Stimulated activated CD8-positive, alpha-beta memory T cell treated with anti-CD3 and anti-CD28 coated beads, Interleukin-12 subunit alpha, Interleukin-12 subunit beta, amount 100 ng/mL, for 4 hours (primary cell): ENCODE measurements around the gene NEGR1.

ENCODE experiments used
- DNase-seq: peaks from one replicate; pipeline ENCODE4 v3.0.0-alpha.2; 2020; ENCODE audit warnings: low read depth

NEGR1 gene

DNA sequence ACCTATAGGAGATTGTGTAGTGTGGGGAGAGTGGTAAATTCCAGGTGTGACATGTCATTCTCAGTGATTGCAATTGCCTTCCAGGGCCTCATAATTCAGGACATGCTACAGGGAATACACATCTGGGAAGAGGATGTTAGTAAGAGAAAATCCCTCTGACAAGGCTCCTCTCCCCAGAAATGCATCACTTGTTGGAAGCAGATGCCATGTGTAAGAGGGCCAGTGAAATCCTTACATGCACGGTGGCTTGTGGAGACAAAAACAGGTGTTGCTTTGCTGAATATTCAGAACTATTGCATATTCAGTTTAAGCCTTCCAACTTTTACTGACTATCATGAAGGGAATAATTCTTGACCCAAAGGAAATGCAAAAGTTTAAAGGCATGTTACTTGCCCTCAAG lies 503.4 kb downstream of the NEGR1 start:
- no peak for DNase-seq

DNA sequence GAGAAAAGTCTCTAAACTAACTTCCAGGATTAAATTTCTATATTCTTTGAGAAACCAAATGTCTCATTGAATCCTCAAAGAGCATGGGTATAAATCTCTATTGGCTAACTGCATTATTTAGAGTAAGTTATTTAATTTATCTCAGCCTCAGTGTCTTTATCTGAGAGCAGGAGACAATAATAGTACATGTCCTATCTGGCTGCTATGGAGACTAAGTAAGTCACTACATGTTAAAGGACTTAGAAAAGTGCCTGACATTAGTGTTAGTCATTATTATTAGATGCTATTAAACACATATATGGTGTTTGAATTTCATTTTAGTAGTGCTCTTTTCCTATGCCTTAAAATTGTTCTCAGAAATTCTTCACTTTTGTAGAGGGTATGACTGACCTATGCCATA lies 505.2 kb downstream of the NEGR1 start:
- DNase-seq, result no peak

DNA sequence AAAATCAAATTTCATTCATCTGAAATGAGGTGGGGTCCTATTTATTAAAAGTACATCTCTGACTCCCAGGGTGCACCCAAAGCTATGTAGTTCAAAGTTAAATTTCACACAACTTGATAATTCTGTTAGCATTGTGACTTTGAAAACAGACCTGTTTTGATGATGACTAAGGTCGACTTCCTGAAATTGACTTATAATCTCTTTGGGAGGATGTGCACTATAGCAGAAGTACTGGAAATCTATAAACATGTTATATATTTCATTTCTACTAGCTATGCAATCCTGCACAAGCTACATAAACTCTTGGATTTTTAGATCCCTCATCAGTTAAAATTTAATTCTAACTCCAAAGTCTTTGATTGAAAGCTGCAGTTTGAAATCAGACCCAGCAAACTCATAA lies 507.6 kb downstream of the NEGR1 start:
- DNase-seq, result no peak

DNA sequence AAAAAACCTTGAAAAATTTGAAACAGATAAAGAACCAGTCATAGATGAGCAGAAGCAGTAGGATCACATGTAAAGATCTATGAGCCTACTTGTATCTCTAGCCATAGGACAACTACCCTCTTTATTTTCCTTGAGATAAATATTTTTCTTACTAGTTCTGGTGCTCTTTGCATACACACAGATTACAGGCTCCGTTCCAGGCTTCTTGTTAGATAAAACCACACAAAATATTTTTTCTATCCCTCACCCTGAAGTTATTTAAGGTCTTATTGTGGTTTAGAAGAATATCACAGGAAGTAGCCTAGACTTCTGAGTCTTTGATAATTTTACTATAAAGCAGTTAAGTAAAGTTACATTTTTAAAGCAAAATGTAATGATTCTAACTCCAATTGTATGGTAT lies 512.2 kb downstream of the NEGR1 start:
- no peak for DNase-seq

DNA sequence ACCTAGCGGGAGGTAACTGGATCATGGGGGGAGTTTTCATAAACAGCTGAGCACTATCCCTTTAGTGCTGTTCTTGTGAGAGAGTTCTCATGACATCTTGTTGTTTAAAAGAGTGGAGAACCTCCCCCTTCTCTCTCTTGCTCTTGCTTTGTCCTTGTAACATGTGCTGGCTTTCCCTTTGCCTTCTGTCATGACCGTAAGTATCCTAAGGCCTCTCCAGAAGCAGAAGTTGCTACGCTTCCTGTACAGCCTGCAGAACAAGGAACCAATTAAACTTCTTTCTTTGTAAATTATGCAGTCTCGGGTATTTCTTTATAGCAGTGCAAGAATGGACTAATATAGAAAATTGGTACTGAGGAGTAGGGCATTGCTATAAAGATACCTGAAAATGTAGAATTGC lies 515.6 kb downstream of the NEGR1 start:
- no peak for DNase-seq

DNA sequence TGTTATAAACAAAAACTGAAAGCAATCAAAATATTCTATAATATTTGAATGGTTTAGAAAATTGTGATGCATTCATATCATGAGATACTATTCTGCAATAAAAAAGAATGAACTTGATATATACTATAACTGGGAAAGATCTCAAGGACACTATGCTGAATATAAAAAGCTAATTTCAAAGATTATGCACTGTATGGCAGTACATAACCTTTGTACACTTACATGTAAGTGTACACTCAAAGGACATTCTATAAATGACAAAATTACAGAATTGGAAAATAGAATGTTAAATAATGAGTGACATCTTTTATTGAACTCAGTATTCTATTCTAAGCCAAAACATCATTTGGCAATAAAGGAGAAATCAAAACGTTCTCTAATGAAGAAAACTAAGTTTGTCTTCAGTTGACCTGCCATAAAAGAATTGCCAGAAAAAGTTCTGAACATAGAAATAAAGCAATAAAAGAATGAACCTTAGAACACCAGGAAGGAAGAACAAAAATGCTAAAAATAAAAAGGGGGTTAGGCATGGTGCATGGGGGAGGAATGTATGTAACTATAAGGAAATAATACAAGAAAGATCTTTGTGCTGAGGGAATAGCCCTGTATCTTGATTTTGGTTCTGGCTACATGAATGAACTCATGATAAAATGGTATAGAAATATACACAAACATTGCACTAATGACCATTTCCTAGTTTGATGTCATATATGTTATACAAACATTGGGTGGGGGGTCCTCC lies 519.7 kb downstream of the NEGR1 start:
- no peak for DNase-seq

DNA sequence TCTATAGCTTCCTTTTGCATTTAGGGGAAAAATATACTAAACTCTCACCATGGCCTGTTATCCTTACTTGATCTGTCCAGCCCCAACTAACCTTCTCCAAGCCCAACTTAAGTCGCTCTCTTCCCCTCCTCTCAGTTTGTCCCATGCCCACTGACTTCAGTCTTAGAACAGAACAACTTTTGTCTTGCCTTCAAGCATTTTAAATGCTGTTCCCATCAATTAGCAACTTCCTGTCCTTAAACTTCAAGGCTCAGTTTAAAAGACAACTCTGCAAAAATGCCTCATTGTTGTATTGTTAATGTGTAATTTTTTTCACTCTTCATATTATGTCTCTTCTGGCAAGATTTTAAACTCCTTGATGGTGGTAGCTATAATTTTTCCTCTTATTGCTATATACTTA lies 526.9 kb downstream of the NEGR1 start:
- DNase-seq, result no peak

DNA sequence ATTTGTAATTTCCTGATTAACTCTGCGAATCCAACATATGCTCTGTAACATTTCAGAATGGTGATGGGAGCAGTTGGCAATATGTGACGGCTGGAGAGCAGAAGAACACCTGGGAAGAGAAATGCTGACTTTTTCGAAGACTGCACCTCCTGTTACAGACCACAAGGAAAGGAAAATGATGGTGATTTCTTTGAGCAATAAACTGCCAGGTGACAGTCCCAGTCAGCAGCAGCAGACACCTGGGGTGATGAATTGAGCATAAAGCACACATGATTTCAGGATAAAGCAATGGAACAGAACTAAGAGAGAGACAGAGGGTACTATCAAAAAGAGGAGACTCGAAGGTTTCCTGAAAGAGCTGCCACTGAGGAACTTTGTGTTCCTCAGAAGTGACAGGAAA lies 528.6 kb downstream of the NEGR1 start:
- DNase-seq, result no peak

DNA sequence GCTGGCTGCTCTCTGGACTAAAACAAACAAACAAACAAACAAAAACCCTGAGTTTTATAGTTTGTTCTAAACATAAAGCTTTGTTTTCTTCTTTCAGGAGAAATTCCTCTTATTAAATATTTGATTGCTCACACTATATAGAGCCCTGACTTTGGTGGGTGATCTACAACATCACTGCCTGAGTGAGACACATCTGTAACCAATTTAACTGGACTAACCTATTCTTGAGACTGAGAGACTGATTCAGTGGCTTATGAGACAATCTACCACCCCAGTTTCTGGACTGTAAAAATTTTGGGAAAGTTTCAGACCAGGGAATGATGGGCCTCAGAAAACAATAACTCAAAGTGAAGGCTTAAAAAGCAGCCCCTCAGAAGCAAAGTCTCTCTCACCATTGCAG lies 537.0 kb downstream of the NEGR1 start:
- DNase-seq, result no peak

DNA sequence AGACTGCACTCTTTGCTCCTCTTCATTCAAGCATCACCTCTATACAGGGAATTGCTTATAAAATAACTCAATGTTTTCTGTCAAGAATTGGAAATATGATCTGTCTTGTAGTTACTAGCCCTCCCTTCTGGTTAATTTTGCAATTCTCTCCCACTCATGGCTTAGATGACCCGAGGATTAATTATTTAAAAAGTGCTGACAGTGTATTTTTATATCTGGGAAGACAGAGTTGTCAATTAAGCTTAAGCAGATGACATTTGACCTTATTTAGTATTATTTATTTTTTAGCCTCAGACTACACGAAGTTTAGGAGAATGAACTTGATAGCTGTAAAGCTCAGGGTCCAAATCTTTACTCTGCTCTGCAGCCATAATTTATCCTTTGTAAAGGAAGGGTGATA lies 538.5 kb downstream of the NEGR1 start:
- no peak for DNase-seq

DNA sequence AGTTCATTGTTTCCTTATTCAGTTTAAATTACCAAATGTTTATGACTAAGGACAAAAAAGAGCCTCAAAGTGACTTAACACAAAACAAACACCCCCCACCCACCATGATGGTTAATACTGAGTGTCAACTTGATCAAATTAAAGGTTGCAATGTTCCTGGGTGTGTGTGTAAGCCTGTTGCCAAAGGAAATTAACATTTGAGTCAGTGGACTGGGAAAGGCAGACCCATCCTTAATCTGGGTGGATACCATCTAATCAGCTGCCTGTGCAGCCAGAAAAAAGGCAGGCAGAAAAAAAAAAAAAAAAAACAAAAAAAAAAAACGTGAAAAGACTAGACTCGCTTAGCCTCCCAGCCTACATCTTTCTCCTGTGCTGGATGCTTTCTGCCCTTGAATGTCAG lies 543.4 kb downstream of the NEGR1 start:
- no peak for DNase-seq

DNA sequence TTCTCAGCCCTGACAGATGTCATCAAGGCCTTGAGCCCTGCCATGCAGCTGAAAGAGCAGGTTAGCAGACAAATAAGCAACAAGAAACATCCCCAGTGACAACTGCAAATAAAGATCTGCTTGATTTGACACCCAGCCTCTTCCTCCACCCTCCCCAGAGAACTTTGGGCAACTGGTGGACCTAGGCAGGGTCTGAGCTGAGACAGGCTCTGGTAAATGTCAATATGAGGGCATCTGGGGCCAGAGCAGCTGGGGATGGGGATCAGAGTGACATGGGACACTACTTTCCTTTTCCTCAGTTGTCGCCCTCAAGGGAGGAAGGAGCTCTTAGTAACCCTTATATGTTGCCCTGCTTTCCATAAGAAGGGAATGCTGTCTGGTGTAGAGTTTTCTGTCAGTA lies 544.1 kb downstream of the NEGR1 start:
- no peak for DNase-seq

DNA sequence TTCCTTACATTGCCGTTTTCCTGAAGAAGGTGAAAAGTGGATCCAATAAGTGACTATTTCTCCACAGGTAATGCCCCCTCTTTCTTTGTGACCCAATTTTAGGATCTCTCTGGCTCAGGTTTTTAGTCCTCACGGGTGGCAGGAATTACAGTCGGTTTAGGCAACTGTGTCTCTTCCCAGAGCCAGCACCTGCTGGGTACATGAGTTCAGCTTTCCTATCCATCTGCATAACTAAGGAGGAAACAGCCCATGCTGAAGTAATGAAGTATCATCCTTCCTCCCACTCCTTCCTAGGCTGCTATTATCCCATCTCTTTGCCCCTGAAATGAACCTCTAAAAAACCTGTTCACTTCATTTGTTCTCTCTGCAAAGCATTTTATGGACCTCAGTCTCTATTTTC lies 544.6 kb downstream of the NEGR1 start:
- no peak for DNase-seq

DNA sequence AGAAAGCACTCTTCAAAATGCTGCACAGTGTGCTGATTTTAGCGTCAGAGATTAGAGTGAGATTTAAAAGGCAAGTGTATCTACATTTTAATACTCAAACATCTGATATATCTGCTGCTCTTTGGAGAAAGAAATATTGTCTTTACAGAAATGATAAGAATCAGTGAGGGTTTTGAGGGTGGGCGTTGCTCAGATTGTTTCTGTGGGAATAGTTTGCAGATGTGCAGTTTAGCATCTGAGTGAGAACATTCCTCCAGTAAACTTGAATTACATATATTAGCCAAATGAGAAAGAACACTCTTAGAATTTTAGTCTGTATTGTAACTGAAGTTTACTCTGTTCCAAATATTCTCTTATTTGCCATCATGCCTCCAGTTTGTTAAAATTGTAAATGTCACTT lies 549.2 kb downstream of the NEGR1 start:
- DNase-seq, result no peak

DNA sequence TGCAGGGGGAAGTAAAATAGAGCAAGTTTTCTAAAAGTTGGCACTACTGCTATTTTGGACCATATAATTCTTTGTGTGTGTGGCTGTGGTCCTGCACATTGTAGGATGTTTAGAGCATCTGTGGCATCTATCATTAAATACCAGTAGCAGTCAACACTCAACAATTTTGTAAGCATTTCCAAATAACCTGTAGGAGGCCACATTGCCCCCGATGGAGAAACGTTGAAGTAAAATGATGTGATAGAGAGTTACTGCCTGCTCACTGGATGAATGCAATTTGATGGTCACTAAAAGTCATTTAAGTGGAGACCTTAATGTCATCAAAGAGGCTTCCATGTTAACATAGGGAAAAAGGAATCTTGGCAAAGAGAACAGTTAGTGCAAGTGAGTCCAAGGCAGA lies 560.8 kb downstream of the NEGR1 start:
- no peak for DNase-seq

DNA sequence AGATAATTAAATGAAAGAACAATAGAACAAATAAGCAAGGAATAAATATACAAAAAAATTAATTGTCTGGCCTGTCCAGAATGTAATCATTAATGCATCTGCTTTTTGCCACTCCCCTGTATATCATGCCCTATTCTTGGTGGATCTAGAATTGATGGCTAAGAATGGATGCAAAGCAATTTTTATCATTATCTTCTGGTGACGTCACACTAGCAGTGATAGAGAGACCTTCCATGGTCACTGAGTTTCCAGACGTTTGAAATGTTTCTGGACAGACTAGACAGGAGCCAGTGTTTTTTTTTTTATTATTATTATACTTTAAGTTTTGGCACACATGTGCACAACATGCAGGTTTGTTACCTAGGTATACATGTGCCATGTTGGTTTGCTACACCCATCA lies 563.0 kb downstream of the NEGR1 start:
- no peak for DNase-seq

DNA sequence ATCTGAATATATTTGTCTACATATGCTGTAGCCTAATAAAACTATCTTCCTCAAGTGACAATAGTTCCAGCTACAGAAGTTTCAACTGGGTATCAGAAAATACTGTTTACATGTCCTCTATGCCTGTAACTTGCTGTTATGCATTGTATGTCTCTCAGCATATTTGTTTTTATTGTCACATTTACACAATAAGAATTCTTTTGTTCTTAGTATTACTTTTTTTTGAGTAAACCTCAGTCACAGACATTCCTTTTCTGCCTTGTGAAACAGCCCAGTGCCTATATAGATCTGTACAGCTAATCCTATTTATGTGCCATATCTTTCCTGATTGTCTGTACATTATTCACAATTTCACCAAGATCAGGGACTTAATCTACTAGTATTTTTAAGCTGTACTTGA lies 565.2 kb downstream of the NEGR1 start:
- no peak for DNase-seq

DNA sequence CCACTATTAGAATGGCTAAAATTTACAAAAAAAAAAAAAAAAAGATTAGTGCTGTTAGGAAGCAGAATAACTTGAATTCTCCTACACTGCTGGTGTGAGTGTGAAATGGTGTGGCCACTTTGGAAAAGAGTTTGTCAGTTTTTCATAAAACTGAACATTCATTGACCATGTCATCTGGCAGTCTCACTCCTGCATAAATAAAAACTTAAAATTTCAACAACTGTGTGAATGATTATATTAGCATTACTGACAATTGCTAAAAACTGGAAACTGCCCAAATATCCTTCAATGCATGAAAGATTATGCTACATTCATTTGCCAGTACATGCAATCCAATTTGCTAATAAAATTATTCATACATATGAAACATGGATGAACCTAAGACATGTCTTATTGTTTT lies 570.9 kb downstream of the NEGR1 start:
- DNase-seq, result no peak

DNA sequence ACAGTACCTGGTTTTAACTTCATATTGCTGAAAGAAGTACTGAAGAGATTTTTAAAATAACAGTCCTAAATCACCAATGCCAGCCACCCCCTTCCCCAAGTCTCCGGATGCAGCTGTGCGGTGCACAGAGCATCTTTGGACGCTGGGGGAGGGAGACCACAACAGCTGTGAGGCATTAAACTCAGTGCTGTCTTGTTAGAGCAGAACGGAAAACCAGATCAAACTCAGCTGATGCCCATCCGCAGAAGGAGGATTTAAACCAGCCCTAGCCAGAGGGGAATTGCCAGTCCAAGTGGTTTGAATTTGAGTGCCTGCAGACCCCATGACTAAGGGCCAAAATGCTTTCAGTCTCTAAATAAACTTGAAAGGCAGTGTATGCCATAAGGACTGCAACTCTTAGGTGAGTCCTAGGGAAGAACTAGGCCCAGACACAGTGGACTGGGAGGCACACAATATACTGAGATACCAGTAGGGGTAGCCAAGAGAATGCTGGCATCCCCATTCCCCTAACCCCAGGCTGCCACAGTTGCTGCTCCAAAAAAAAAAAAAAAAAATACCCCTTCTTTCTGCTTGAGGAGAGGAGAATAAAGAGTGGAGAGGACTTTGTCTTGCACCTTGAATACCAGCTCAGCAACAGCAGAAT lies 576.2 kb downstream of the NEGR1 start:
- DNase-seq, result no peak

DNA sequence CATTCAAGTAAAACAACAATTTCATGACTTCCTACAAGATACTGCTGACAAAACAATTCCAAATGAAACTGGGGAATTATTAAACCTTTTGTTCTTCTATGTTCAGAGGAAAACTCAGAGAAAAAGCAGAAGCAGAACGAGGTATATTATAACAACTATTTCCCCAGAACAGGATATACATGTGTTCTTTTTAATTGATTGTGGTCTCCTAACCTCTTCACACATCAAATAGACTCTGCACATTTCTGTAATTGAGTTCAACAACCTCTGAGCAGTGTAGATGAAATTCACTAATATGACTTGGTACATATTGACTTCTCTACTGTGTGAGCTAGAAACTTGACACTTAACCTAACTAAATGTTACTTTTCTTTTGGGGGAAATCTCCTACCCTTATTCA lies 584.2 kb downstream of the NEGR1 start:
- DNase-seq, result no peak

DNA sequence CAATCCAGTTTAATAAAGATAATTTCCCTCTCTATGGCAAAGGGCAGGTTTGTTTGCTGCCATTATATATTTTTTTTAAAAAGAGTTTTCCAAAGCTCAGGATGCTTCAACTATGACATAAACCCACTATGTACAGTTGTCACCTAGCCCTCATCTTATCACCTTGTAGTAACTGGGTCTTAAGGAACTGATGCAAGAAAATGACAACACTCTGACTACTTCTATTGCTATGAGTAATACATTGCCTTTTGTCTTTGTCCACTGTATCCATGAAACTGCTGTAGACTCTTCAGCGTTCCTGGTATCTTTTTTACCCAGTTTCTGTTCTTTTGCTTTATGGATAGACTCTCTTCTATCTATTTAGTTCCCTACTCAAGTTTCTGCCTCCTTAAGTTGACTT lies 586.5 kb downstream of the NEGR1 start:
- no peak for DNase-seq

DNA sequence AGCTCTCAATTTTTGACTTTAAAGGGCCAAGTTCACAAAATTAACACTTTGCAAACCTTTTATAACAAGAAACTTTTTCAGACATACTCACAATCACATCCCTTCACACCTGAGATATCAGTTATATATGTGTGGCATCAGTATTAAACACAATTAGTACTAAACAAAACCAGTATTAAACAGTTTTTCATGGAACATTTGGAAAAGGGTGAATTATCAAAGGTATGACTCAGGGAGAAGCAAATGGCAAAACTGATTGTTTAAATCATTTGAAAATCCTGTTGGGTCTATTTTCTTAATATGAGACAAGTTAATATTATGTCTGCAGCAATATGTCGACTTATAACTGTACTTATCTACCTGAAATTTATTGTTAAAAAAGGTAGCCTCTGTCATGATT lies 587.3 kb downstream of the NEGR1 start:
- DNase-seq, result no peak

DNA sequence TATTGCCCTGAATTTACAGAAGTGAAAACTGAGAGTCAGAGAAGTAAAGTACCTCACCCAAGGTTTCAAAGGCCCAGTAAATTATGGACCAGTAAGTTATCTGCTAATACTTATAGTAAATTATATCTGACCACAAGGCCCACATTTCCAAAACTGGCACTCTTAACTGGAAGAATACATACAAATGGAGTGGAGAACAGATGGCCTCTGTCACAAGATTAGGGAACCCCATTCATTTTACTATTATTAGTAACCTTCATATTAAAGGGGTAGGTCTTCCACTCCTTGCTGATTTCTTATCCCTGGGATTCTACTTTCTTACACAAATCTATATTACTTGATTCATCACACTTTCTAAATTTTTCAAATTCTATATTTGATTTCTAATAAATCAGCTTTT lies 588.8 kb downstream of the NEGR1 start:
- no peak for DNase-seq

DNA sequence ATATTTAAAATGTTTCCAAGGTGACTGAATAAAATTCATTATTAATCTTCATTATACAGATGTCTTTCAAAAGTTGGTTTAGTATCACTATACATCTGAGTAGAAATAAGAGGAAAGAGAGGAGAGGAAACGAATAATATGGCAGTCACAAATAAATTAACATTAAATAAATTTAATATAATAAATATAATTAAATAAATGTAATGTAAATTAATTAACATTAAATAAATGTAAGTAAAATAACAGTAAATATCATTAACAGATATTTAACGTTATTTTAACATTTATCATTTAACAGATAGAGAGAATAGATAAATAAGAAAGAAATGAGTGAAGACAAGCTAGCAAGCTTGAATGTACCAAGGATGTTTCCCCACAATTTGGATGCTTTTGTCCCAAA lies 592.7 kb downstream of the NEGR1 start:
- DNase-seq, result no peak
